PC-3 (cell line): ENCODE results near the gene HOMEZ. TPM values are rescaled to one million over a fixed set of nuclear protein-coding genes. Genes with fewer than 3 reads are reported as not detected.

ENCODE experiments used
- ATAC-seq: fragments of 200-7000 bp; cut with Tn5 transposase; 2 replicates; pipeline ENCODE4 v1.9.1; 2020; ENCODE audit warnings: mild to moderate bottlenecking, moderate library complexity
- BruUV-seq: library from RNA; stranded (reverse); fragments of 400-500 nt; replicated peaks from 2 replicates; lab custom pipeline; 2021; lab: Mats Ljungman, UMichigan
- CTCF ChIA-PET: fragments of 300-600 bp; sonication (Branson Sonifier 250); formaldehyde crosslinking; loops from one replicate; lab custom pipeline; 2022; ENCODE audit warnings: antibody characterized with exemption; lab: Charles Lee
- POLR2A ChIA-PET: fragments of 300-600 bp; sonication (Branson Sonifier 250); formaldehyde crosslinking; loops from one replicate; lab custom pipeline; 2022; ENCODE audit warnings: antibody characterized with exemption; ENCODE audit not compliant: unreplicated experiment; lab: Charles Lee
- DNase-seq: peaks from one replicate; pipeline ENCODE4 v3.0.0-alpha.2; 2015
- H2AFZ ChIP-seq: fragments of 300-600 bp; sonication (generic); 2 replicates; pipeline ENCODE4 v1.6.0; 2016; ENCODE audit warnings: antibody characterized with exemption, low read length
- H3F3A ChIP-seq: fragments of 300-600 bp; sonication (generic); one replicate; pipeline ENCODE4 v1.6.0; 2017; ENCODE audit warnings: antibody characterized with exemption, low read length, control low read depth, mild to moderate bottlenecking; ENCODE audit not compliant: unreplicated experiment
- H3K27ac ChIP-seq: fragments of 300-600 bp; sonication (generic); 2 replicates; pipeline ENCODE4 v1.5.1; 2016; ENCODE audit warnings: mild to moderate bottlenecking, low read length
- H3K27me3 ChIP-seq: fragments of 300-600 bp; sonication (generic); 2 replicates; pipeline ENCODE4 v1.6.1; 2016; ENCODE audit warnings: low read length, mixed read lengths
- H3K36me3 ChIP-seq: fragments of 300-600 bp; sonication (generic); 2 replicates; pipeline ENCODE4 v1.6.1; 2016; ENCODE audit warnings: low read depth, mixed run types, low read length, mixed read lengths
- H3K4me1 ChIP-seq: fragments of 300-600 bp; sonication (generic); 2 replicates; pipeline ENCODE4 v1.5.1; 2016; ENCODE audit warnings: low read length; ENCODE audit not compliant: insufficient read depth
- H3K4me2 ChIP-seq: fragments of 300-600 bp; sonication (generic); 2 replicates; pipeline ENCODE4 v1.6.0; 2016; ENCODE audit warnings: low read length
- H3K4me3 ChIP-seq: fragments of 300-600 bp; sonication (generic); 2 replicates; pipeline ENCODE4 v1.5.1; 2016; ENCODE audit warnings: mild to moderate bottlenecking, low read length, mixed read lengths
- H3K79me2 ChIP-seq: fragments of 300-600 bp; sonication (generic); 2 replicates; pipeline ENCODE4 v1.6.1; 2017; ENCODE audit warnings: low read length, mixed read lengths
- H3K9ac ChIP-seq: fragments of 300-600 bp; sonication (generic); 2 replicates; pipeline ENCODE4 v1.6.0; 2016; ENCODE audit warnings: mild to moderate bottlenecking, low read length
- H3K9me2 ChIP-seq: fragments of 300-600 bp; sonication (generic); replicated peaks from 2 replicates; pipeline ENCODE4 v1.6.1; 2016; ENCODE audit warnings: mixed run types, low read length, mixed read lengths
- H3K9me3 ChIP-seq: fragments of 300-600 bp; sonication (generic); 2 replicates; pipeline ENCODE4 v1.6.1; 2016; ENCODE audit warnings: low read length, mixed read lengths
- H4K20me1 ChIP-seq: fragments of 300-600 bp; sonication (generic); 2 replicates; pipeline ENCODE4 v1.6.1; 2016; ENCODE audit warnings: low read length, mixed read lengths
- CTCF ChIP-seq: fragments of 300-600 bp; sonication (generic); conservative IDR thresholded peaks from 2 replicates; pipeline ENCODE4 v1.5.1; 2017; ENCODE audit warnings: antibody characterized with exemption, low read depth, mild to moderate bottlenecking, low read length
- EZH2 ChIP-seq: fragments of 300-600 bp; sonication (generic); IDR thresholded peaks from one replicate; pipeline ENCODE4 v1.6.1; 2017; ENCODE audit warnings: antibody characterized with exemption, mild to moderate bottlenecking, low read length; ENCODE audit not compliant: unreplicated experiment
- EZH2phosphoT487 ChIP-seq: fragments of 300-600 bp; sonication (generic); IDR thresholded peaks from 2 replicates; pipeline ENCODE4 v1.6.1; 2018; ENCODE audit warnings: mild to moderate bottlenecking, antibody characterized with exemption, low read length, borderline replicate concordance
- intact Hi-C: fragments of 100-400 bp; cut with micrococcal nuclease; formaldehyde crosslinking; loops from 2 replicates; pipeline ENCODE4 v1.9.0; 2023
- total RNA-seq: library from RNA; depleted of rRNA; stranded (reverse); fragments of >200 nt; gene quantifications from 2 replicates; pipeline ENCODE4 v1.2.3, GENCODE V29; 2014

The HOMEZ gene
- total RNA-seq, 1 experiment from 2014 or later, result 7.7 TPM

GRCh38 chr14:23300687-23301223 is 14.8 kb upstream of the HOMEZ start:
- POLR2A ChIA-PET, result interaction anchor here (0.6 to 2.0 kb wide), 3 partner anchors 15 to 55 kb away, joined by 3 to 13 read pairs (median 4); partner anchors contain the start of genes HOMEZ and PABPN1
- DNase-seq, result peak; percentile 29
- H3K4me2 ChIP-seq, result peak overlapping the region; percentile 89
- no peak for ATAC-seq
- H3K4me1 ChIP-seq, result peaks cover 14% of the 10 kb centered on the region
- TSS peak; percentile 87 for BruUV-seq
- no peaks in the 10 kb centered on the region for H4K20me1 ChIP-seq
- TF ChIP-seq CTCF, result no peak
- TF ChIP-seq EZH2phosphoT487, result no peak
- no peak for TF ChIP-seq EZH2
- H3F3A ChIP-seq, result peaks cover 4% of the 10 kb centered on the region
- H3K79me2 ChIP-seq, result peaks cover 12% of the 10 kb centered on the region
- H3K27ac ChIP-seq, result 0 out of 2 replicates have a peak overlapping the region, but pooled peaks have one; percentile 16
- H3K4me3 ChIP-seq, result peak overlapping the region; percentile 77
- no peaks in the 10 kb centered on the region for H3K9me2 ChIP-seq
- H3K27me3 ChIP-seq, result no peaks in the 10 kb centered on the region
- H3K9me3 ChIP-seq, result no peaks in the 10 kb centered on the region
- peak overlapping the region; percentile 75 for H2AFZ ChIP-seq
- no peaks in the 10 kb centered on the region for H3K36me3 ChIP-seq
- CTCF ChIA-PET, result interaction anchor here (0.6 to 0.9 kb wide), 6 partner anchors 14 to 945 kb away, joined by 3 to 8 read pairs (median 6); partner anchors contain the start of genes C14orf119, HOMEZ and PABPN1
- H3K9ac ChIP-seq, result peak overlapping the region; percentile 67
- intact Hi-C loops, result loop anchor here (1.0 to 10.0 kb wide), 4 partner anchors 14 to 536 kb away; partner anchors contain the start of genes HOMEZ, OXA1L and PABPN1

- ChIA-PET CTCF (interaction anchor here (0.6 to 0.9 kb wide), 2 partner anchors 14 to 30 kb away, joined by 3 to 8 read pairs; partner anchors contain the start of gene HOMEZ), POLR2A (interaction anchor here (0.6 to 2.0 kb wide), 3 partner anchors 14 to 54 kb away, joined by 3 to 13 read pairs (median 4); partner anchors contain the start of genes HOMEZ and PABPN1)
- no peaks in the 10 kb centered on the region for H3K27me3 ChIP-seq
- H3K36me3 ChIP-seq, result no peaks in the 10 kb centered on the region
- DNase-seq (no peak), ATAC-seq (no peak)
- H4K20me1 ChIP-seq, result no peaks in the 10 kb centered on the region
- H2AFZ ChIP-seq, result peak overlapping the region; percentile 75
- no peak for TF ChIP-seq EZH2
- TF ChIP-seq CTCF, result no peak
- no TSS peak for BruUV-seq
- no peak overlapping the region for H3K27ac ChIP-seq
- peaks cover 12% of the 10 kb centered on the region for H3K79me2 ChIP-seq
- H3K4me1 ChIP-seq, result peaks cover 12% of the 10 kb centered on the region
- H3K4me2 ChIP-seq, result peak overlapping the region; percentile 89
- H3K9me2 ChIP-seq, result no peaks in the 10 kb centered on the region
- peak overlapping the region; percentile 77 for H3K4me3 ChIP-seq
- H3F3A ChIP-seq, result peaks cover 4% of the 10 kb centered on the region
- intact Hi-C loops, result loop anchor here (10.0 kb wide), 2 partner anchors 325 to 535 kb away; partner anchors contain the start of gene OXA1L
- H3K9me3 ChIP-seq, result no peaks in the 10 kb centered on the region
- H3K9ac ChIP-seq, result peak overlapping the region; percentile 67
Measured at GRCh38 chr14:23299986-23300686, 14.2 kb upstream of the HOMEZ start.
